NCI-H146 (cell line): ENCODE data around the gene RAP1GDS1.
"Not testable (repeated sequence)": the region's sequence is repeated elsewhere in the genome, so short reads cannot be mapped to it uniquely, and the experiment has no call there.

Experiments used
- DNase-seq: peaks from one replicate; lab custom pipeline; 2025; lab: John Stamatoyannopoulos, UW

RAP1GDS1 gene

GRCh38 chr4:98352940-98353339 is 91.8 kb downstream of the RAP1GDS1 start:
- no peak for DNase-seq

GRCh38 chr4:98358630-98359248 is 97.6 kb downstream of the RAP1GDS1 start:
- DNase-seq = no peak

DNA sequence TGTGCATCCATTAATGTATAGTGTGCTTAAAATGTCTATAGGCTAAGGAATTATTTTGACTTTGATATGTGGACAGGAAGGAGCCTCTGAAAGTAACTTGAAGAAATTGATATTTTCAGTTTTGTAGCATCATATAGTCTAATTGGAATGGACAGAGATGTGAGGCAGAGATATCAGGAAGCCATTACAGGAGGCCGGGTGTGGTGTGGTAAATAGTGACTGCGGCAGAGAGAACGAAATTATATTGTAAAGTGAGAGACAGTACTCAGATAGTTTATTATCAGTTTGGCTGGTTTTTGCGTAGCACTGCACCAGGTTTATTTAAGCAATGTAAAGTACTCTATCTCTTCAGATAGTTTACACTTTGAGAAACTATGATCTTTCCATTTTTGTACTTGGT is 98.5 kb downstream of the RAP1GDS1 start:
- DNase-seq = no peak

- no peak for DNase-seq
These were observed 102.2 kb downstream of the RAP1GDS1 start for GRCh38 chr4:98363431-98363830.

GRCh38 chr4:98366275-98366674 is 105.1 kb downstream of the RAP1GDS1 start:
- not testable (repeated sequence) for DNase-seq

- not testable (repeated sequence) for DNase-seq
These were observed 106.8 kb downstream of the RAP1GDS1 start for GRCh38 chr4:98368000-98368399.

GRCh38 chr4:98369322-98369721 is 108.1 kb downstream of the RAP1GDS1 start:
- no peak for DNase-seq

DNA sequence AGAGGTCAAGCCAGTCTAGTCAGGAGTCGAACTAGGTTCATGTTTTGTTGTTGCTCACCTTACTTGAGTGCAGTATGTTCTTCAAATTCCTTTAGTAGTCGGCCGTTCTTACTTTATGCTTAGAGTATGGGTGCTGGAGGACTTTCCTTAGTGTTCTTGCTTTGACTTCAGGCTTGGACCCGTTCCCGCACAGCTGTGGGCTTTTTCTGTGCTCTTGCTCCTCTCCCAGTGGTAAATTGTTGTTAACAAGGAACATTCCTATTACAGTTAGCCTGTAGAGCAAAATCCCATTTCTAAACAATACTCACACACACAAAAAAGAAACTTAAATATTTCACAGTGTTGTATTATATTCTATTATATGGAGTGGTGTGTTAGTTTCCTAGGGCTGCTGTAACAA is 113.5 kb downstream of the RAP1GDS1 start:
- DNase-seq = no peak

- no peak for DNase-seq
These were observed 116.4 kb downstream of the RAP1GDS1 start for GRCh38 chr4:98377559-98377958.

- DNase-seq = no peak
These were observed 120.1 kb downstream of the RAP1GDS1 start for GRCh38 chr4:98381306-98381705.

DNA sequence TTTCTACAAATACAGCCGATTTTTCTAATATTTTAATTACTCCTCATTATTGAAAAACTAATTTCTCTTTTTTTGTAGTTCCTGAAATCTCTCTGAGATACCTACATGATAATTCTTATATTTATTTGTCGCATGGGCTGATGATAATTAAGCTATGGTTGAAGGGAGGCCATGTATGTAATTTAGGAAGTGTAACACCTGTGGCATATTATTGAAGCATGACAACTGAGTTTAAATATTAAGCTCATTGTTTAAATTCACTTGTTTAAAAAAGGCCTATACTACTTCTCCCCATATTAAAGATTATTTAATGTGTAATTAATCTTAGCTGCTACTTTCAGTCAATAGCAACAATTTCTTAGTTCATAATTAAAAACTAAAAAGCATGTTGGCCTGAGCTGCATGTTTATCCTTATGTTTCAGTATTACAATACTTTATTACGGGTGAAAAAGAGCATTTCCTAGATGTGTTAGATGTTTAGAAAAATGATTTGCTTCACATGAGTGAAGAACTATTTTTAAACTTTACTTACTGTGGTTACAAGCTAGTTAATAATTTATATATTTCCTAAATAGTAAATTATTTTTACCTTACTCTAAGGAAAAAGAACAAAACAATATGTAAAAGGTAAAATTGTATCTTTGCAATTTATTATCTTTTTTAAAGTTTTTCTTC is 122.4 kb downstream of the RAP1GDS1 start:
- no peak for DNase-seq

DNA sequence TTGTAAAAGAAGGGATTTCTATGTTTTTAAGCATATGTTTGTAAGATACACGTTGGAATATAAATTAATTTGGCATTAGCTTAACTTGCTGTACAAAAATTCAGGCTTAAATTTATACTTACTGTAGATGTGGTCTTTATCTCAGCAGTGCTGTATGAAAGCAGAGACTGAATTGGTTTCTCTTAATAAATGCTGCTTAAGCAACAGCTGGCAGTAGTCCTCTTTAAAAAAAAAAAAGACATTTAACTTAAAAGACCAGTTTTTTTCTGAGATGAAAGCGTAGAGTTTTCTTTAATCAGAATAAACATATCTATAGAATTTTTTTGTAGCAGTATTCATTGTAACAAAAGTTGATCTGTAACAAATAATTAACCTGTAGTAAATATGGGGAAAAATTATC is 124.6 kb downstream of the RAP1GDS1 start:
- DNase-seq = no peak

- no peak for DNase-seq
These were observed 126.3 kb downstream of the RAP1GDS1 start for GRCh38 chr4:98387345-98388026.

DNA sequence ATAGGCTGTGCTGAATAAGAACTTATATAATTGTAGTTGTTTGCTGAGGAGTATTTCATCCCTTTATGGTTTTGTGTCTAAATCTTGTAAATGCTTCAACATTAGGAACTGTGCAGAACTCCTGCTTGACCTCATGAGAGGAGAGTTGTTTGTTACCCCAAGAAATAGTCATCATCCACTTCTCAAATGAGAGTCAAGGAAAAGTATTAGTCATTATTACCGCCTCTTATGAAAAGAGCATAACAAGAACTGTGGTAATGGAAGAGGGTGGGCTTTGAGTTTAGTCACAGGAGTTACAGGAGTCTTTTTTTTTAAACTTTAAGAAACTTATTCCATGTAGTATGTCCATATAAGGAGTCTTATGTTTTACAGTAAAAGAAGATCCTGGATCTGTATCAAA is 132.9 kb downstream of the RAP1GDS1 start:
- DNase-seq = no peak

GRCh38 chr4:98399915-98400314 is 138.7 kb downstream of the RAP1GDS1 start:
- DNase-seq = no peak

DNA sequence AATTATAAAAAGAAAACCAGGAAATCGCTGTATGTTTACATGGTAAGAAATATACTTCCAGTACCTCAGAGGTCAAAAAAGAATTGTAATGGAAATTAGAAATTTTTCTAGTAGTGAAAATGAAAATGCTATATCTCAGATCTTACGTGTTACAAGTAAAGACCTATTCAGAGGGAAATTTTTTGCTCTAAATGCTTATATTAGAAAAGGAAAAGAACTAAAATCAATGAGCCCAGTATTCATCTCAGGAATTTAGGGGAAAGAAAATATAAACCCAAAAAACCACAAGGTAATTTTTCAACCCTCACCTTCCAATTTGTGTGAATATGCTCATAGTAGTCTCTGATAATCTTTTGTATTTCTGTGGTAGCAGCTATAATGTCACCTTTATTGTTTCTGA is 145.6 kb downstream of the RAP1GDS1 start:
- no peak for DNase-seq

DNA sequence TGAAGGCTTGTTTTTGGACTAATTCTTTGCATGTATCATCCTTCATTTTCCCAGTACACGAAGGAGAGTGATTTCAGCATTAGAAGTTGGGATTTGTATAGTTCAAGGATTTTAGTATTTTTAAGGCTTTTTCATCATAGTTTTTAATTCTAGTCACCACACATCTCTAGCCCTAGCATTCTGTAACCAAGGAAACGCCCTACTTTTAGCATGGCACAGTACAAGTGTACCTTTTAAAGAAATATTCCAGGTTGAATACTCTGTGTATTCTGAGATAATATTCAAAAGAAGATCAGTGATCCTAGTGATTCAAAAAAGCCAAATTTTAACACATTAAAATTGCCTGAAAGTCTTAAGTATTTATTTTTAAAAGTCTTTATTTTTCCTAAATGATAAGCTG is 150.5 kb downstream of the RAP1GDS1 start:
- no peak for DNase-seq

DNA sequence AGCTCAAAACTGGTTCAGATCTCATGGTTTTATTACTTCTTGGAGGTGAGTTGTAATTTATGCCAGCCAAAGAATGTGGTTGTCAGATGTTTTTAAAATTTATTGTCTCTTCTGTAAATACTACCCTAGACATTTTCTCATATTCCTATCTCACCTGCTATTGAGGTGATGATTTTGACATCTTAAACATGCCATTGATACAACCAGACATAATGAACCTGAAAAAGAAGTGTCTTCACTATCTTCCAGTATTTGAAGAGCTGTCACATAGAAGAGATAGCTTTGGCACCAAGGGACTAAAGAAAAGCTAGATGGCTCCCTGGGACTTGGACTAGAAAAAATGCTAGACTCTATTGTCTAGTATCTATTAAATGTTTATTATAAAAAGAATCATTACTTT is 155.7 kb downstream of the RAP1GDS1 start:
- no peak for DNase-seq

DNA sequence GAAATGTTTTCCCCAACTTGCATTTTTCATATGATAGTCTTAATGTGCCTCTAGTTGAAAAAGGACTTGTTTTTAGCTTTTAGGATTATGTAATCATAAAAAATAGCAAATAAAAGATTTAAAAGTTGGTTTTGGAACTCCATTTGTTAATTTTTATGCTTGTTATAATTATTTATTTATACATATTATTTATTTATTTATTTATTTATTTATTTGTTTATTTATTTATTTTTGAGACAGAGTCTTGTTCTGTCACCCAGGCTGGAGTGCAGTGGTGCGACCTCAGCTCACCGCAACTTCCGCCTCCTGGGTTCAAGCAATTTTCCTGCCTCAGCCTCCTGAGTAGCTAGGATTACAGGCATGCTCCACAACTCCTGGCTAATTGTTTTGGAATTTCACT is 159.0 kb downstream of the RAP1GDS1 start:
- DNase-seq = not testable (repeated sequence)

DNA sequence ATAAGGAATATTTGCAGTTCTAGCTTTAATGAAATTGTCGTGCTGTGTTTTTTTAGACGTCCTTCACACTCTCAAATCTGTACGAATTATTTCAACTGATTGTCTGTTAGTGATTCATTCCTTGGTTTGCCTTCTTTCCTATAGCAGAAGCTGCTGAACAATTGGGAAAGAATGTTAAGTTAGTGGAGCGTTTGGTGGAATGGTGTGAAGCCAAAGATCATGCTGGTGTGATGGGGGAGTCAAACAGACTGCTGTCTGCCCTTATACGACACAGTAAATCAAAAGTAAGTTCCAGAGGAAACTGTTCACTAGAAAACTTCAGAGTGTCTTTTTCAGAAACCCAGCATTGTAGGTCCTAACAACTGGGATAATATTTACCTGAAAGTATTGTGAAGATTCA is 159.9 kb downstream of the RAP1GDS1 start:
- DNase-seq = no peak

- DNase-seq = no peak
These were observed 161.8 kb downstream of the RAP1GDS1 start for GRCh38 chr4:98423009-98423408.

- DNase-seq = no peak
These were observed 169.7 kb downstream of the RAP1GDS1 start for GRCh38 chr4:98430708-98431403.

- DNase-seq = no peak
These were observed 172.5 kb downstream of the RAP1GDS1 start for GRCh38 chr4:98433691-98434090.
